ENCODE measurements around the gene SPDYC.
"Not testable (repeated sequence)": the region's sequence is repeated elsewhere in the genome, so short reads cannot be mapped to it uniquely, and the experiment has no call there.

SPDYC gene

GRCh38 chr11:65134240-65134951 lies 35.6 kb upstream of the SPDYC start, which contains the start of gene SYVN1:
TSS of gene SYVN1 (minus strand) at chr11:65134519. CDS start at chr11:65133601, 918 bp downstream.
- DNase-seq (ENCODE audit: low spot score), result peak; percentile 91
- peak; percentile 98 for FAIRE-seq

DNA sequence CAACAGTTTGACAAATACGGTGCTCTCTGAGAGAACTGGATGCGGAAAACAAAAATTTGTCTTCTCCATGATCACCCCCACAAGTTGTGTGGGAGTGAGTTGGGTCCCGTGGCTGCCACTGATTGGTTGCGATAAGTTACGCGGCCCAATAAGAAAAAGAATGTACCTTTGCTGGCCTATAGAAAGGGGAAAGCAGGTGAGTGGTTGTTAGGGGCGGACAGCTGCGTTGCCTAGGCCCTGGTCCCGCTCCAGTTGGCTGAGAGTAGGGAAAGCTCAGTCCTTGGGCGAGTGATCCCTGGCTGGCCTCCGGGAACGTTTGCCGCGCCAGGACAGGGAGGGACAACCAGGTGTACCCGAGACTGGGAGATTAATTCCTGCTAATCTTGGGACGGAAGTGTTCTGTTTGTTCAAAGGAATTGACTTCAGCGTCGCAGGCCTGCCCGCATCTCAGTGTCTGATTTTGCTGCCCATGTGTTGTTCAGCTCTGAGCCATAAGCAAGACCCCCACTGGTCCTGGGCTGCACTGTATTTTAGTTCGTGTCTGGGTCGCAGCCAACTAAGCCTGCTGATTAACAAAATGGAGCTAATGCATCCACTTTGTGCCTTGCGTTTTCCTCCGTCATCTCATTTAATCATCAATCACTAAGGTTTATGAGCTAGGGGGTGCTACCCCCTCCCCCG lies 34.9 kb upstream of the SPDYC start:
- DNase-seq (ENCODE audit: low spot score) (peak; percentile 95), FAIRE-seq (no peak)

DNA sequence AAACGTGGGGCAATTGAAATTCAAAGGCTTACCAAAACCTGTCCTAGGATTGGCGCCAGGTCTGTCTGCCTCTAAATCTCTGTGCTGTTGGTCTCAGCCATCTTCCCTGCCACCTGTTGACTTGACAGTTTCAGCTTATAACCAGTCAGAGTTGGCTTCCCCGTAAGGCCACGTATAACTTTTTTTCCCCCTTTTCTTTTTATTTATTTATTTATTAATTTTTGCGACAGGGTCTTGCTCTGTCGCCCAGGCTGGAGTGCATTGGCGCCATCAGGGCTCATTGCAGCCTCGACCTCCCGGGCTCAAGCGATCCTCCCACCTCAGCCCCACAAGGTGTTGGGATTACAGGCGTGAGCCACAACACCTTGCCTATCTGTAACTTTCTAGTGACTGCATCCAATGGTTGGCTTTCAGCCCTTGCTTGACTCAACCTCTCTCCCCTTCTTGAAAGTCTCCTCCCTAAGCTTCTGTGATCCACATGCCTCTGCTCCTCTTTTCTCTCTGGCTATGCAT lies 34.3 kb upstream of the SPDYC start:
- FAIRE-seq (no peak), DNase-seq (ENCODE audit: low spot score) (no peak)

- FAIRE-seq, result no peak
Observed at GRCh38 chr11:65136515-65137096, 33.4 kb upstream of the SPDYC start.

DNA sequence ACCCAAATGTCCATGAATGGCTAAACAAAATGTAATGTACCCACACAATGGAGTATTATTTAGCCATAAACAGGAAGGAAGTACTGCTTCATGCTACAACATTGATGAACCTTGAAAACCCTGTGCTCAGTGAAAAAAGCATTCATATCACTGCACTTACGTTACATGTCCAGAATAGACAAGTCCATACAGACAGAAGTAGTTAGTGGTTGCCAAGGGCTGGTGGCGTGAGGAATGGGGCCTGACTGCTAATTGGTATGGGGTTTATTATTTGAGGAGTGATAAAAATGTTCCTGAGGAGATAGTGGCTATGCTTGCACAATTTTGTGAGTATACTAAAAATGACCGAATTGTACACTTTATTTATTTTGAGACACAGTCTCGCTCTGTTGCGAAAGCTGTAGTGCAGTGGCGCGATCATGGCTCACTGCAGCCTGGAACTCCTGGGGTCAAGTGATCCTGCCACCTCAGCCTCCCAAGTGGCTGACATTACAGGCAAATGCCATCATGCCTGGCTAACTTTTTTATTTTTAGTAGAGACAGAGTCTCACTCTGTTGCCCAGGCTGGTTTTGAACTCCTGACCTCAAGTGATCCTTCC lies 28.0 kb upstream of the SPDYC start:
- FAIRE-seq (peak; percentile 20), DNase-seq (ENCODE audit: low spot score) (no peak)

More at GRCh38 chr11:65136515-65137096, 33.4 kb upstream of the SPDYC start:
- DNase-seq (ENCODE audit: low spot score), result no peak

GRCh38 chr11:65147352-65148075 lies 22.5 kb upstream of the SPDYC start:
- no peak for DNase-seq (ENCODE audit: low spot score)
- FAIRE-seq, result no peak

GRCh38 chr11:65148657-65149056 lies 21.4 kb upstream of the SPDYC start:
- no peak for DNase-seq (ENCODE audit: low spot score)
- no peak for FAIRE-seq

- not testable (repeated sequence) for DNase-seq (ENCODE audit: low spot score); FAIRE-seq
Observed at GRCh38 chr11:65150131-65150508, 19.9 kb upstream of the SPDYC start.

- peak; percentile 83 for FAIRE-seq
Observed at GRCh38 chr11:65150509-65151299, 19.3 kb upstream of the SPDYC start.

GRCh38 chr11:65151331-65151899 lies 18.6 kb upstream of the SPDYC start:
- FAIRE-seq (no peak), DNase-seq (ENCODE audit: low spot score) (no peak)

More at GRCh38 chr11:65150509-65151299, 19.3 kb upstream of the SPDYC start:
- peak; percentile 93 for DNase-seq (ENCODE audit: low spot score)

GRCh38 chr11:65152122-65152521 lies 17.9 kb upstream of the SPDYC start:
- DNase-seq (ENCODE audit: low spot score) (no peak), FAIRE-seq (no peak)

- FAIRE-seq (no peak), DNase-seq (ENCODE audit: low spot score) (no peak)
Observed at GRCh38 chr11:65156256-65156655, 13.8 kb upstream of the SPDYC start.

- DNase-seq (ENCODE audit: low spot score) (no peak), FAIRE-seq (no peak)
Observed at GRCh38 chr11:65156926-65157325, 13.1 kb upstream of the SPDYC start.

DNA sequence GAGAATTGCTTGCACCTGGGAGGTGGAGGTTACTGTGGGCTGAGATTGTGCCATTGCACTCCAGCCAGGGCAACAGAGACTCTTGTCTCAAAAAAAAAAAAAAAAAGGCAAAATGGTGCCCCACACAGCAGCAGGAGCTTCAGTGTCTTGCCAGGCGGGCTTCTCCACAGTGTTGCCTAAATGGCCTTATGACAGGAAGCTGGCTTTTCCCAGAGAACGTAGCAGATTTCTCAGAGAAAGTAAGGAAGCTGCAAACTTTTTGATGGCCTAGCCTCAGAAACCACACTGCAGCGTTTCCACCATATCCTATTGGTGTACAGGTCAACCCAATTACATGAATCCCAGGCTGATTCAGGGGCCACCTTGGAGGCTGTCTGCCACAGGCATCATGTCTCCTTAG lies 12.7 kb upstream of the SPDYC start:
- no peak for FAIRE-seq
- no peak for DNase-seq (ENCODE audit: low spot score)

DNA sequence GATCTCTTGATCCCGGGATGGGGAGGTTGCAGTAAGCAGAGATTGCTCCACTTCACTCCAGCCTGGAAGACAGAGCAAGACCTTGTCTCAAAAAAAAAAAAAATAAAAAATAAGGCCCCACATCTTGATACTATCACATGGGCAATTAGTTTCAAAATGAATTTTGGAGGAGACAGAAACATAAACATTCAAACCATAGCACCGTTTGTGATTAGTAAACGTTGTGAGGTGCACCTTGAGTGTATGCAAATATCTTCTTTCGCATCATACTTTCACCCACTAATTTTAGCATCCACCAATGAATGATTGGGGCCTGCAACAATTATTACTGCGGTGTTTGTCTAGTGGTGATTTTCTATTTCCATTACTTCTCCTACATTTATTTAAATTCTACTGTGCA lies 11.0 kb upstream of the SPDYC start:
- no peak for DNase-seq (ENCODE audit: low spot score)
- no peak for FAIRE-seq

DNA sequence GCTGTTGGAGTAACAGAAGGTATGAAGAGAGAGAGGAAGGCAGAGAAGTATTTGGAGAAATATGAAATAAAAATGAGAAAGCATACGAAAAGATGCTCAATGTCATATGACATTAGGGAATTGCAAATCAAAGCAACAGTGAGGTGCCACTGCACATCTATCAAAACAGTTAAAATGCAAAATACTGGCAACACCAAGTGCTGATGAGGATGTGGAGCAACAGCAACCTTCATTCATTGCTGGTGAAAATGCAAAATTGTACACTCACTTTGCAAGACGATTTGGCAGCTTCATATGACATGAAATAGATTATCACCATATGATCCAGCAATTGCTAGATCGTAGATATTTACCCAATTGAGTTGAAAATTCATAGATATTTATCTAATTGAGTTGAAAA lies 9.4 kb upstream of the SPDYC start:
- no peak for DNase-seq (ENCODE audit: low spot score)
- no peak for FAIRE-seq

DNA sequence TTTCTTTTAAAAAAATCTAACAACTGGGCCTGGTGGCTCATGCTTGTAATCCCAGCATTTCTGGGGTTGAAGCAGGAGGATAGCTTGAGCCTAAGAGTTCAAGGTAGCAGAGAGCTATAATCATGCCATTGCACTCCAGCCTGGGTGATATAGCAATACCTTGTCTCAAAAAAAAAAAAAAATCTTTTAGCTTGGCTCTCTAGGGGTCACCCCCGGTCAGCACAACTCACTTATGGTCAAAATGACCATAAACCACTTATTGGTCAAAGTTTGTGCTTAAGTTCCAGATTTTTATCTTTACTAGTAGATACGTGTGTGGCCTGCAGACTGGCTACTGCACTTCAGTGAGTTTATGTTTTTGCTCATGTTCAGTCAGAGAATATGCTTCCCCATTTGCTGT lies 6.3 kb upstream of the SPDYC start:
- DNase-seq (ENCODE audit: low spot score) (no peak), FAIRE-seq (no peak)

DNA sequence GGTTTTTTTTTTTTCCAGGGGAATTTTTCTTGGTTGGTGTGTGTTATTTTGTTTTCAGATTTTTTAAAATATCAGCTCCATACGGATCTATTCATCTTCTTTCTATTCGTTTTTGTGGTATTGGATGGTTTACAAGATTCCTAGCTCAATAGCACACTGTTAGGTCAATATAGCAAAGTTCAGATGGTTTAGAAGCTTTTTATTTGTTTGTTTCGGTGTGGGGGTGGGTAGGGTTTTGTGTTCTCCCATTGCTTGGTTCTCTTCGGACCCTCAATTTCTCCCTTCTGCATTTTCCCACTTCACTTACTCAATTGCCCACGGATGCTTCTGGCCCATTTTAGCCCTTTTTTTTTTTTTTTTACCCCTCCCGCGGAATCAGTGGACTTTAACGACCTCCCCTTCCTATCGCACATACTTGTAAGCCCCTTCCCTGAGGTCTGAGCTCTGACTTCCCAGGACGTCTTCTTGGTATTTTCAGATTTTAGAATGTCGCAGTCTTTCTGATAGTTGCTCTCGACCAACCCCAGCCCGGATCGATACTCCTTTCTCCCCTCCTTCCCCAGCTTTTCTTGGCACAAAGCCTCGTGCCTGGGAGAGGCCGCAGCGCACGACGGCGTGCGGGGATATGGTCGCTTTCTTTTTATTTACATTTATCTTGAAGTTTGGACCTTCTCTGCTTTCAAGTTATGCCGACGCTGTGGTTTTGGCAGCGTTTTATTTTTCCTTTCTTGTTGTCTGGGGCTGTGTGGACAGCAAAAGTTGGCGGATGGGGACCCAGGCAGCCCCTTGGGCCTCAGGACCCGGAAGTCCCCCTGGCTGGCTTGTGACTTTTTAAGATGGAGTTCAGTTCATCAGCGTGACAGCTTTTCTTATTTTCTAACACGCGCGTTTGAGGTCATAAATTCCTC lies 4.4 kb upstream of the SPDYC start:
- FAIRE-seq, result no peak
- no peak for DNase-seq (ENCODE audit: low spot score)

DNA sequence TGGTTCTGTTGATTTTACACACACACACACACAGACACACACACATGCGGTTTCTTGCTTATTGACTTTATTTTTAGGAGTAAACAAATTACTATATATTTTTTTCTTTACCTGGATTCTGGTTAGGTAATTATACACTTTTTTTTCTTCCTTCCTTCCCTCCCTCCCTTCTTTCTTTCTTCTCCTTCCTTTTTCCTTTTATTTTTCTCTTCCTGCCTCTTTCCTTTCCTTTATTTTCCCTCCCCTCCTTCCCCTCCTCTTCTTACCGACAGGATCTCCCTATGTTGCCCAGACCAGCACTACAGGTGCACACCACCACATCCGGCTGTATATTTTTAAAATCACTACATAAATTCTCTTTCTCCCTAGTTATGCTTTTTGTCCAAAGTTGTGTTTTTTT lies 3.1 kb upstream of the SPDYC start:
- DNase-seq (ENCODE audit: low spot score) (no peak), FAIRE-seq (no peak)

Data from urothelium cell line (cell line).